ENCODE measurements around the gene MAP3K3.

Gene MAP3K3

GRCh38 chr17:63622574-63623390 lies 565 bp downstream of the MAP3K3 start:
- DNase-seq (ENCODE audit: low read depth): peak; percentile 30

GRCh38 chr17:63623786-63624530 lies 1.7 kb downstream of the MAP3K3 start:
- no peak for DNase-seq (ENCODE audit: low read depth)

GRCh38 chr17:63624531-63624880 lies 2.3 kb downstream of the MAP3K3 start:
- no peak for DNase-seq (ENCODE audit: low read depth)

- no peak for DNase-seq (ENCODE audit: low read depth)
Measured at GRCh38 chr17:63626551-63627180, 4.4 kb downstream of the MAP3K3 start.

- no peak for DNase-seq (ENCODE audit: low read depth)
Measured at GRCh38 chr17:63629627-63630026, 7.4 kb downstream of the MAP3K3 start.

GRCh38 chr17:63631062-63631461 lies 8.8 kb downstream of the MAP3K3 start:
- DNase-seq (ENCODE audit: low read depth): no peak

- no peak for DNase-seq (ENCODE audit: low read depth)
Measured at GRCh38 chr17:63631626-63632025, 9.4 kb downstream of the MAP3K3 start.

- no peak for DNase-seq (ENCODE audit: low read depth)
Measured at GRCh38 chr17:63633742-63634141, 11.5 kb downstream of the MAP3K3 start.

- DNase-seq (ENCODE audit: low read depth): no peak
Measured at GRCh38 chr17:63634163-63634562, 11.9 kb downstream of the MAP3K3 start.

- no peak for DNase-seq (ENCODE audit: low read depth)
Measured at GRCh38 chr17:63634816-63635215, 12.6 kb downstream of the MAP3K3 start.

- no peak for DNase-seq (ENCODE audit: low read depth)
Measured at GRCh38 chr17:63635290-63635689, 13.1 kb downstream of the MAP3K3 start.

- no peak for DNase-seq (ENCODE audit: low read depth)
Measured at GRCh38 chr17:63635787-63636186, 13.6 kb downstream of the MAP3K3 start.

GRCh38 chr17:63639125-63639524 lies 16.9 kb downstream of the MAP3K3 start:
- DNase-seq (ENCODE audit: low read depth): no peak

- no peak for DNase-seq (ENCODE audit: low read depth)
Measured at GRCh38 chr17:63640038-63640437, 17.8 kb downstream of the MAP3K3 start.

- DNase-seq (ENCODE audit: low read depth): no peak
Measured at GRCh38 chr17:63641692-63642448, 19.7 kb downstream of the MAP3K3 start.

GRCh38 chr17:63644846-63645245 lies 22.6 kb downstream of the MAP3K3 start:
- no peak for DNase-seq (ENCODE audit: low read depth)

- DNase-seq (ENCODE audit: low read depth): no peak
Measured at GRCh38 chr17:63645775-63646487, 23.7 kb downstream of the MAP3K3 start.

GRCh38 chr17:63646488-63646806 lies 24.2 kb downstream of the MAP3K3 start:
- DNase-seq (ENCODE audit: low read depth): no peak

- DNase-seq (ENCODE audit: low read depth): no peak
Measured at GRCh38 chr17:63647065-63647725, 25.0 kb downstream of the MAP3K3 start.

GRCh38 chr17:63647936-63648335 lies 25.7 kb downstream of the MAP3K3 start:
- no peak for DNase-seq (ENCODE audit: low read depth)

- no peak for DNase-seq (ENCODE audit: low read depth)
Measured at GRCh38 chr17:63649813-63650212, 27.6 kb downstream of the MAP3K3 start.

Measured in stimulated activated CD8-positive, alpha-beta memory T cell treated with anti-CD3 and anti-CD28 coated beads, Interleukin-12 subunit alpha, Interleukin-12 subunit beta, amount 100 ng/mL, for 4 hours (primary cell).